ENCODE measurements around the gene PTPRJ. TPM values are rescaled to one million over a fixed set of nuclear protein-coding genes. Genes with fewer than 3 reads are reported as not detected.

PTPRJ gene
- total RNA-seq, 1 donor from 2014 or later = 22.9 TPM

DNA sequence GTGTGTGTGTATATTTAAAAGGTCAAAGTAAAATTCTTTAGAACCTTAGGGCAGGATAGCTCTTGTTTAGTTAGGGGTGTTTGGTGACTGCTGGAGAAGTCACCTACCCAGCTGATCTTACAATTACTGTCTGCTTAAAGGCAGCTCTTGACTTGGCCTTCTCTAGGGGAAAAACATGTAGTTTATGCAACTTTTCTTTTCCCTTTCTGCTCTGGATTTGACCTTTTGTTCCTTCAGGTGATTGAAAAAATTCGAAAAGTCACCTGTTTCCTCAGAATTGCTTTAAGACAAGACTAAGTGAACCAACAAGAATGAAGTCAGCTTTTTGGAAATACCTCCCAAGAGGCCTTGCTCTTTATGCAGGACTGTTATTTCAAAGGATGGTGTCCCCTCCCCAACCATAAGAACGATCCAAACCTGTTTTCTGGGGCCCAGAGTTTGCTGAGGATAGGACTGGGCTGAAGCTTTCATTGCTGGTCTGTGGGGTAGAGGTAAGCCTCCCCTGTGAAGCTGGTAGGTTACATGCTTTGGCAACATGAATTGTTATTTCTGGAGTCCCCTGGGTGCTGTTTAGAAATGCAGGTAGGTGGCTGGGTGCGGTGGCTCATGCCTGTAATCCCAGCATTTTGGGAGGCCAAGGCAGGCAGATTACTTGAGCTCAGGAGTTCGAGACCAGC lies 111.2 kb downstream of the PTPRJ start:
- Mint-ChIP-seq H3K36me3 (ENCODE audit: low read depth, unreplicated experiment) (peaks cover 5% of the 10 kb centered on the region), H3K4me1 (ENCODE audit: low read depth, unreplicated experiment) (peaks cover 11% of the 10 kb centered on the region), H3K27ac (ENCODE audit: unreplicated experiment) (no peak overlapping the region), H3K4me3 (ENCODE audit: unreplicated experiment) (no peak overlapping the region), H3K27me3 (ENCODE audit: low read depth, unreplicated experiment) (no peaks in the 10 kb centered on the region), H3K9me3 (ENCODE audit: unreplicated experiment) (no peaks in the 10 kb centered on the region)
- FAIRE-seq (no peak), DNase-seq (ENCODE audit: low read depth) (no peak)
- no peaks in the 10 kb centered on the region for H3K9me3 ChIP-seq (ENCODE audit: insufficient read depth, low read depth, low read length)
- H3K9ac ChIP-seq (ENCODE audit: low read length) = no peak overlapping the region
- peaks cover 73% of the 10 kb centered on the region for H3K79me2 ChIP-seq (ENCODE audit: insufficient read depth, low read length)
- H3K27me3 ChIP-seq (ENCODE audit: insufficient read depth, low read length) = no peaks in the 10 kb centered on the region
- peaks cover 84% of the 10 kb centered on the region for H4K20me1 ChIP-seq (ENCODE audit: insufficient read depth, low read length)
- no peak overlapping the region for H3K4me3 ChIP-seq (ENCODE audit: insufficient read depth, low read depth, low read length)
- no peak overlapping the region for H3K4me2 ChIP-seq (ENCODE audit: low read length)
- peaks cover 10% of the 10 kb centered on the region for H3K4me1 ChIP-seq (ENCODE audit: insufficient read depth, low read length)
- TF ChIP-seq EZH2 (IDR thresholded peaks at IDR 0.05; ENCODE audit: insufficient read depth, low read length) (no peak), CTCF (IDR thresholded peaks at IDR 0.05; ENCODE audit: insufficient read depth, low read depth, low read length) (no peak)
- no peak overlapping the region for H2AFZ ChIP-seq (ENCODE audit: low read depth, low read length)
- no peak overlapping the region for H3K27ac ChIP-seq (ENCODE audit: low read depth, low read length)
- no peaks in the 10 kb centered on the region for H3K36me3 ChIP-seq (ENCODE audit: insufficient read depth, low read length)

DNA sequence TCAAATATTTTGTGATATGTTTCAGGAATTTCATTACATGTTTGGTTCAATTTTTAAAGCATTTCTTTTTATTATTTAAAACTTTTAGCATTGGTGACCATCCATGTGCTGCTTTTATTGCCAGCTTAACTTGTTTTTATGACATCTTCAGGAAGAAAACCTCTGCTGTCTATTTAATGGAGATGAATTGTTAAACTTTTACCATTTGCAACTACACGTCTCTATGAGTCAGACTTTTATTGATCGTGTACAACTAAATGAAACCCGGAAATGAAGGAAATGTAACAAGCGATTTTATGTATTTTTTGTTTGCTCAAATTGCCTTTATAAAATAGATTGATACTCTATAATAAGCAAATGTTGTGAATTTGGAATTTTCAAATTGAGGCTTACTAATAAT lies 113.0 kb downstream of the PTPRJ start:
- H3K27me3 ChIP-seq (ENCODE audit: insufficient read depth, low read length) = no peaks in the 10 kb centered on the region
- Mint-ChIP-seq H3K4me1 (ENCODE audit: low read depth, unreplicated experiment) (peaks cover 18% of the 10 kb centered on the region), H3K9me3 (ENCODE audit: unreplicated experiment) (no peaks in the 10 kb centered on the region), H3K4me3 (ENCODE audit: unreplicated experiment) (no peak overlapping the region), H3K27me3 (ENCODE audit: low read depth, unreplicated experiment) (no peaks in the 10 kb centered on the region), H3K27ac (ENCODE audit: unreplicated experiment) (no peak overlapping the region), H3K36me3 (ENCODE audit: low read depth, unreplicated experiment) (peaks cover 8% of the 10 kb centered on the region)
- H3K36me3 ChIP-seq (ENCODE audit: insufficient read depth, low read length) = no peaks in the 10 kb centered on the region
- FAIRE-seq (no peak), DNase-seq (ENCODE audit: low read depth) (no peak)
- peaks cover 77% of the 10 kb centered on the region for H3K79me2 ChIP-seq (ENCODE audit: insufficient read depth, low read length)
- H3K4me2 ChIP-seq (ENCODE audit: low read length) = no peak overlapping the region
- peaks cover 76% of the 10 kb centered on the region for H4K20me1 ChIP-seq (ENCODE audit: insufficient read depth, low read length)
- peaks cover 13% of the 10 kb centered on the region for H3K4me1 ChIP-seq (ENCODE audit: insufficient read depth, low read length)
- H2AFZ ChIP-seq (ENCODE audit: low read depth, low read length) = no peak overlapping the region
- no peak overlapping the region for H3K9ac ChIP-seq (ENCODE audit: low read length)
- no peak overlapping the region for H3K27ac ChIP-seq (ENCODE audit: low read depth, low read length)
- H3K4me3 ChIP-seq (ENCODE audit: insufficient read depth, low read depth, low read length) = no peak overlapping the region
- no peak for TF ChIP-seq EZH2 (IDR thresholded peaks at IDR 0.05; ENCODE audit: insufficient read depth, low read length)
- H3K9me3 ChIP-seq (ENCODE audit: insufficient read depth, low read depth, low read length) = no peaks in the 10 kb centered on the region

- H3K4me2 ChIP-seq (ENCODE audit: low read length) = no peak overlapping the region
- H3K27me3 Mint-ChIP-seq (ENCODE audit: low read depth, unreplicated experiment) = no peaks in the 10 kb centered on the region
- H3K27ac Mint-ChIP-seq (ENCODE audit: unreplicated experiment) = no peak overlapping the region
- peaks cover 2% of the 10 kb centered on the region for H3K9me3 Mint-ChIP-seq (ENCODE audit: unreplicated experiment)
- H3K4me3 Mint-ChIP-seq (ENCODE audit: unreplicated experiment) = no peak overlapping the region
- FAIRE-seq (no peak), DNase-seq (ENCODE audit: low read depth) (peak; percentile 33)
- no peaks in the 10 kb centered on the region for H3K27me3 ChIP-seq (ENCODE audit: insufficient read depth, low read length)
- H4K20me1 ChIP-seq (ENCODE audit: insufficient read depth, low read length) = peaks cover 72% of the 10 kb centered on the region
- no peaks in the 10 kb centered on the region for H3K9me3 ChIP-seq (ENCODE audit: insufficient read depth, low read depth, low read length)
- no peak overlapping the region for H2AFZ ChIP-seq (ENCODE audit: low read depth, low read length)
- peaks cover 7% of the 10 kb centered on the region for H3K4me1 ChIP-seq (ENCODE audit: insufficient read depth, low read length)
- no peak for TF ChIP-seq CTCF (IDR thresholded peaks at IDR 0.05; ENCODE audit: insufficient read depth, low read depth, low read length)
- no peak for TF ChIP-seq EZH2 (IDR thresholded peaks at IDR 0.05; ENCODE audit: insufficient read depth, low read length)
- H3K9ac ChIP-seq (ENCODE audit: low read length) = no peak overlapping the region
- H3K27ac ChIP-seq (ENCODE audit: low read depth, low read length) = no peak overlapping the region
- peaks cover 75% of the 10 kb centered on the region for H3K79me2 ChIP-seq (ENCODE audit: insufficient read depth, low read length)
- H3K36me3 ChIP-seq (ENCODE audit: insufficient read depth, low read length) = no peaks in the 10 kb centered on the region
- peaks cover 6% of the 10 kb centered on the region for H3K36me3 Mint-ChIP-seq (ENCODE audit: low read depth, unreplicated experiment)
- no peak overlapping the region for H3K4me3 ChIP-seq (ENCODE audit: insufficient read depth, low read depth, low read length)
- peaks cover 18% of the 10 kb centered on the region for H3K4me1 Mint-ChIP-seq (ENCODE audit: low read depth, unreplicated experiment)
Observed at GRCh38 chr11:48093795-48094642, 113.7 kb downstream of the PTPRJ start.

All from astrocyte (in vitro differentiated cells and primary cell).